ENCODE data around the gene KLHDC4.

DNA sequence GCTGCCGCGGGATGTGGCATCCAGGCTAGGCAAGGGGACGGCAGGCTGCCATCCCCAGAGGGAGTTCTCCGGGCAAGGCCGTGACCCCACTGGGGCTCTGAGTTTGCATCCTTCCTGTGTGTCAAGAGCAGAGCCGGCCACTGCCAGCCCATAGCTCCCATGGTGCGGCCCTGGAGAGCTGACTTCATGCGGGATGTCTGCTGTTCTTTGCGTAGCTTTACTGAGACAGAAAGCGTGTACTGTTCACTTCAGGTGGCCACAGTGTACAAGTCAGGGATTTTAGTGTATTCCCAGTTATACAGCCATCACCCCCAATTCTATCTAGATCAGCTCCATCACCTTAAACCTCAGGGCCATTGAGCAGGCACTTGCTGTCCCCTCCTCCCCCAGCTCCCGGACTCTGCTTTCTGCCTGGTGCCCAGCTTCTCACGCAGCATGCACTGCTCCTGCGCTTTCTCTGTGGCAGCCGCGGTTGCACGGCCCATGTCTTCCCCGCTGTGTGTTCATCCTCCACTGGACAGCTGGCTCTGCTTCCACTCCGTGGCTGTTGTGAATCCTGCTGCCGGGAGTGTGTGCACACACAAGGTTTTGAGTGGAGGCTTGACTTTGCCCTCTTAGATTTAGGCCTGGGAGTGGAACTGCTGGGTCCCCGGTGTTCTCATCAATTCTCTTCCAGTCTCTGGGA is 71.2 kb downstream of the KLHDC4 start:
- TF ChIP-seq, protein P1, sequence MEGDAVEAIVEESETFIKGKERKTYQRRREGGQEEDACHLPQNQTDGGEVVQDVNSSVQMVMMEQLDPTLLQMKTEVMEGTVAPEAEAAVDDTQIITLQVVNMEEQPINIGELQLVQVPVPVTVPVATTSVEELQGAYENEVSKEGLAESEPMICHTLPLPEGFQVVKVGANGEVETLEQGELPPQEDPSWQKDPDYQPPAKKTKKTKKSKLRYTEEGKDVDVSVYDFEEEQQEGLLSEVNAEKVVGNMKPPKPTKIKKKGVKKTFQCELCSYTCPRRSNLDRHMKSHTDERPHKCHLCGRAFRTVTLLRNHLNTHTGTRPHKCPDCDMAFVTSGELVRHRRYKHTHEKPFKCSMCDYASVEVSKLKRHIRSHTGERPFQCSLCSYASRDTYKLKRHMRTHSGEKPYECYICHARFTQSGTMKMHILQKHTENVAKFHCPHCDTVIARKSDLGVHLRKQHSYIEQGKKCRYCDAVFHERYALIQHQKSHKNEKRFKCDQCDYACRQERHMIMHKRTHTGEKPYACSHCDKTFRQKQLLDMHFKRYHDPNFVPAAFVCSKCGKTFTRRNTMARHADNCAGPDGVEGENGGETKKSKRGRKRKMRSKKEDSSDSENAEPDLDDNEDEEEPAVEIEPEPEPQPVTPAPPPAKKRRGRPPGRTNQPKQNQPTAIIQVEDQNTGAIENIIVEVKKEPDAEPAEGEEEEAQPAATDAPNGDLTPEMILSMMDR (IDR thresholded peaks at IDR 0.05; ENCODE audit: poor library complexity) = no peak
- TF ChIP-seq EZH2phosphoT487 (IDR thresholded peaks at IDR 0.05; ENCODE audit: low read depth, severe bottlenecking, unreplicated experiment) = no peak
- TF ChIP-seq EZH2 (IDR thresholded peaks at IDR 0.05; ENCODE audit: borderline replicate concordance) = no peak

Data from hepatocyte (in vitro differentiated cells).